PC-3 (cell line): ENCODE measurements around the gene ARHGEF17. TPM values are rescaled to one million over a fixed set of nuclear protein-coding genes. Genes with fewer than 3 reads are reported as not detected.

Source experiments
- ATAC-seq: fragments of 200-7000 bp; cut with Tn5 transposase; 2 replicates; pipeline ENCODE4 v1.9.1; 2020; ENCODE audit warnings: mild to moderate bottlenecking, moderate library complexity
- BruUV-seq: library from RNA; stranded (reverse); fragments of 400-500 nt; replicated peaks from 2 replicates; lab custom pipeline; 2021; lab: Mats Ljungman, UMichigan
- CTCF ChIA-PET: fragments of 300-600 bp; sonication (Branson Sonifier 250); formaldehyde crosslinking; loops from one replicate; lab custom pipeline; 2022; ENCODE audit warnings: antibody characterized with exemption; lab: Charles Lee
- POLR2A ChIA-PET: fragments of 300-600 bp; sonication (Branson Sonifier 250); formaldehyde crosslinking; loops from one replicate; lab custom pipeline; 2022; ENCODE audit warnings: antibody characterized with exemption; ENCODE audit not compliant: unreplicated experiment; lab: Charles Lee
- DNase-seq: peaks from one replicate; pipeline ENCODE4 v3.0.0-alpha.2; 2015
- H2AFZ ChIP-seq: fragments of 300-600 bp; sonication (generic); 2 replicates; pipeline ENCODE4 v1.6.0; 2016; ENCODE audit warnings: antibody characterized with exemption, low read length
- H3F3A ChIP-seq: fragments of 300-600 bp; sonication (generic); one replicate; pipeline ENCODE4 v1.6.0; 2017; ENCODE audit warnings: antibody characterized with exemption, low read length, control low read depth, mild to moderate bottlenecking; ENCODE audit not compliant: unreplicated experiment
- H3K27ac ChIP-seq: fragments of 300-600 bp; sonication (generic); 2 replicates; pipeline ENCODE4 v1.5.1; 2016; ENCODE audit warnings: mild to moderate bottlenecking, low read length
- H3K27me3 ChIP-seq: fragments of 300-600 bp; sonication (generic); 2 replicates; pipeline ENCODE4 v1.6.1; 2016; ENCODE audit warnings: low read length, mixed read lengths
- H3K36me3 ChIP-seq: fragments of 300-600 bp; sonication (generic); 2 replicates; pipeline ENCODE4 v1.6.1; 2016; ENCODE audit warnings: low read depth, mixed run types, low read length, mixed read lengths
- H3K4me1 ChIP-seq: fragments of 300-600 bp; sonication (generic); 2 replicates; pipeline ENCODE4 v1.5.1; 2016; ENCODE audit warnings: low read length; ENCODE audit not compliant: insufficient read depth
- H3K4me2 ChIP-seq: fragments of 300-600 bp; sonication (generic); 2 replicates; pipeline ENCODE4 v1.6.0; 2016; ENCODE audit warnings: low read length
- H3K4me3 ChIP-seq: fragments of 300-600 bp; sonication (generic); 2 replicates; pipeline ENCODE4 v1.5.1; 2016; ENCODE audit warnings: mild to moderate bottlenecking, low read length, mixed read lengths
- H3K79me2 ChIP-seq: fragments of 300-600 bp; sonication (generic); 2 replicates; pipeline ENCODE4 v1.6.1; 2017; ENCODE audit warnings: low read length, mixed read lengths
- H3K9ac ChIP-seq: fragments of 300-600 bp; sonication (generic); 2 replicates; pipeline ENCODE4 v1.6.0; 2016; ENCODE audit warnings: mild to moderate bottlenecking, low read length
- H3K9me2 ChIP-seq: fragments of 300-600 bp; sonication (generic); replicated peaks from 2 replicates; pipeline ENCODE4 v1.6.1; 2016; ENCODE audit warnings: mixed run types, low read length, mixed read lengths
- H3K9me3 ChIP-seq: fragments of 300-600 bp; sonication (generic); 2 replicates; pipeline ENCODE4 v1.6.1; 2016; ENCODE audit warnings: low read length, mixed read lengths
- H4K20me1 ChIP-seq: fragments of 300-600 bp; sonication (generic); 2 replicates; pipeline ENCODE4 v1.6.1; 2016; ENCODE audit warnings: low read length, mixed read lengths
- CTCF ChIP-seq: fragments of 300-600 bp; sonication (generic); conservative IDR thresholded peaks from 2 replicates; pipeline ENCODE4 v1.5.1; 2017; ENCODE audit warnings: antibody characterized with exemption, low read depth, mild to moderate bottlenecking, low read length
- EZH2 ChIP-seq: fragments of 300-600 bp; sonication (generic); IDR thresholded peaks from one replicate; pipeline ENCODE4 v1.6.1; 2017; ENCODE audit warnings: antibody characterized with exemption, mild to moderate bottlenecking, low read length; ENCODE audit not compliant: unreplicated experiment
- EZH2phosphoT487 ChIP-seq: fragments of 300-600 bp; sonication (generic); IDR thresholded peaks from 2 replicates; pipeline ENCODE4 v1.6.1; 2018; ENCODE audit warnings: mild to moderate bottlenecking, antibody characterized with exemption, low read length, borderline replicate concordance
- intact Hi-C: fragments of 100-400 bp; cut with micrococcal nuclease; formaldehyde crosslinking; loops from 2 replicates; pipeline ENCODE4 v1.9.0; 2023
- total RNA-seq: library from RNA; depleted of rRNA; stranded (reverse); fragments of >200 nt; gene quantifications from 2 replicates; pipeline ENCODE4 v1.2.3, GENCODE V29; 2014

The ARHGEF17 gene
- total RNA-seq, 1 experiment from 2014 or later, result 6.2 TPM

DNA sequence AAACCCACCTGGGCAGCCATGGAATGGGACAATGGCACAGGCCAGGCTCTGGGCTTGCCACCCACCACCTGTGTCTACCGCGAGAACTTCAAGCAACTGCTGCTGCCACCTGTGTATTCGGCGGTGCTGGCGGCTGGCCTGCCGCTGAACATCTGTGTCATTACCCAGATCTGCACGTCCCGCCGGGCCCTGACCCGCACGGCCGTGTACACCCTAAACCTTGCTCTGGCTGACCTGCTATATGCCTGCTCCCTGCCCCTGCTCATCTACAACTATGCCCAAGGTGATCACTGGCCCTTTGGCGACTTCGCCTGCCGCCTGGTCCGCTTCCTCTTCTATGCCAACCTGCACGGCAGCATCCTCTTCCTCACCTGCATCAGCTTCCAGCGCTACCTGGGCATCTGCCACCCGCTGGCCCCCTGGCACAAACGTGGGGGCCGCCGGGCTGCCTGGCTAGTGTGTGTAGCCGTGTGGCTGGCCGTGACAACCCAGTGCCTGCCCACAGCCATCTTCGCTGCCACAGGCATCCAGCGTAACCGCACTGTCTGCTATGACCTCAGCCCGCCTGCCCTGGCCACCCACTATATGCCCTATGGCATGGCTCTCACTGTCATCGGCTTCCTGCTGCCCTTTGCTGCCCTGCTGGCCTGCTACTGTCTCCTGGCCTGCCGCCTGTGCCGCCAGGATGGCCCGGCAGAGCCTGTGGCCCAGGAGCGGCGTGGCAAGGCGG, 11.4 kb upstream of the ARHGEF17 start:
- DNase-seq (no peak), ATAC-seq (no peak)
- TF ChIP-seq CTCF (no peak), EZH2 (no peak), EZH2phosphoT487 (no peak)
- Histone ChIP-seq H3K4me2 (no peak overlapping the region), H3K9me3 (no peaks in the 10 kb centered on the region), H2AFZ (no peak overlapping the region), H3K36me3 (no peaks in the 10 kb centered on the region), H3F3A (no peaks in the 10 kb centered on the region), H3K9me2 (no peaks in the 10 kb centered on the region), H3K4me3 (no peak overlapping the region), H3K27ac (no peak overlapping the region), H3K4me1 (peaks cover 10% of the 10 kb centered on the region), H3K79me2 (no peaks in the 10 kb centered on the region), H3K27me3 (no peaks in the 10 kb centered on the region), H4K20me1 (no peaks in the 10 kb centered on the region), H3K9ac (no peak overlapping the region)
- intact Hi-C loops, result no loop called here
- ChIA-PET CTCF (interaction anchor here (0.7 kb wide), 1 partner anchor 97 kb away, joined by 8 read pairs; no protein-coding TSS in a partner anchor), POLR2A (no interaction called here)
- no TSS peak for BruUV-seq

DNA sequence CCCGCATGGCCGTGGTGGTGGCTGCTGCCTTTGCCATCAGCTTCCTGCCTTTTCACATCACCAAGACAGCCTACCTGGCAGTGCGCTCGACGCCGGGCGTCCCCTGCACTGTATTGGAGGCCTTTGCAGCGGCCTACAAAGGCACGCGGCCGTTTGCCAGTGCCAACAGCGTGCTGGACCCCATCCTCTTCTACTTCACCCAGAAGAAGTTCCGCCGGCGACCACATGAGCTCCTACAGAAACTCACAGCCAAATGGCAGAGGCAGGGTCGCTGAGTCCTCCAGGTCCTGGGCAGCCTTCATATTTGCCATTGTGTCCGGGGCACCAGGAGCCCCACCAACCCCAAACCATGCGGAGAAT, 10.9 kb upstream of the ARHGEF17 start:
- no peaks in the 10 kb centered on the region for H3F3A ChIP-seq
- no peak overlapping the region for H3K4me3 ChIP-seq
- ATAC-seq, result no peak
- H3K79me2 ChIP-seq, result no peaks in the 10 kb centered on the region
- POLR2A ChIA-PET, result no interaction called here
- H3K4me1 ChIP-seq, result peaks cover 10% of the 10 kb centered on the region
- H3K9me3 ChIP-seq, result no peaks in the 10 kb centered on the region
- H3K4me2 ChIP-seq, result no peak overlapping the region
- H3K9me2 ChIP-seq, result no peaks in the 10 kb centered on the region
- no TSS peak for BruUV-seq
- no peaks in the 10 kb centered on the region for H3K36me3 ChIP-seq
- TF ChIP-seq EZH2phosphoT487 (no peak), CTCF (no peak), EZH2 (no peak)
- no peak overlapping the region for H3K9ac ChIP-seq
- H2AFZ ChIP-seq, result no peak overlapping the region
- H3K27ac ChIP-seq, result no peak overlapping the region
- H3K27me3 ChIP-seq, result no peaks in the 10 kb centered on the region
- CTCF ChIA-PET, result interaction anchor here (0.6 kb wide), 2 partner anchors 10 to 24 kb away, joined by 3 to 5 read pairs; no protein-coding TSS in a partner anchor
- no peaks in the 10 kb centered on the region for H4K20me1 ChIP-seq
- intact Hi-C loops, result no loop called here
- DNase-seq, result no peak

GRCh38 chr11:73297702-73298101, 10.4 kb upstream of the ARHGEF17 start:
- Histone ChIP-seq H3K9me2 (no peaks in the 10 kb centered on the region), H3K4me2 (no peak overlapping the region), H3K36me3 (no peaks in the 10 kb centered on the region), H4K20me1 (no peaks in the 10 kb centered on the region), H3K9me3 (no peaks in the 10 kb centered on the region), H3K4me3 (no peak overlapping the region), H3K9ac (no peak overlapping the region), H3K27me3 (no peaks in the 10 kb centered on the region), H3F3A (no peaks in the 10 kb centered on the region), H2AFZ (no peak overlapping the region), H3K4me1 (peaks cover 10% of the 10 kb centered on the region), H3K79me2 (no peaks in the 10 kb centered on the region), H3K27ac (no peak overlapping the region)
- BruUV-seq, result no TSS peak
- intact Hi-C loops, result no loop called here
- CTCF ChIA-PET, result interaction anchor here (0.6 kb wide), 3 partner anchors 9 to 53 kb away, joined by 3 to 11 read pairs (median 5); no protein-coding TSS in a partner anchor
- TF ChIP-seq EZH2phosphoT487 (no peak), CTCF (no peak)
- DNase-seq (no peak), ATAC-seq (no peak)
- POLR2A ChIA-PET, result no interaction called here
